Sciatic nerve (tissue), 2 donors: ENCODE results near the gene PCSK6. TPM values are rescaled to one million over a fixed set of nuclear protein-coding genes. Genes with fewer than 3 reads are reported as not detected.
A peak's percentile ranks its signal among the peaks of the same experiment; 100 is the strongest.
"Not testable (repeated sequence)": the region's sequence is repeated elsewhere in the genome, so short reads cannot be mapped to it uniquely, and the experiment has no call there.

Experiments
- ATAC-seq: fragments of 200-7000 bp; cut with Tn5 transposase; one replicate; pipeline ENCODE4 v1.9.1; 2020; ENCODE audit warnings: mild to moderate bottlenecking, moderate library complexity
- DNase-seq: peaks from one replicate; pipeline ENCODE4 v3.0.0-alpha.2; 2020; ENCODE audit warnings: low spot score
- intact Hi-C: fragments of 100-400 bp; cut with DNase I; formaldehyde crosslinking; loops from one replicate; pipeline ENCODE4 v1.14.2; 2022
- total RNA-seq: library from RNA; stranded (reverse); fragmentation: NEBNext Ultra II Directional; extraction: Animal tissue kit (Norgen Biotek cat#: 25700); gene quantifications from one replicate; pipeline ENCODE4 v1.2.1, GENCODE V29; 2021
- donor health status: DM: no; HTN: no; CAD: no.
- donor health status: DM: no; HTN: no; CAD: no.

Gene PCSK6
- total RNA-seq, 1 donor from 2014 or later = 13.9 TPM

GRCh38 chr15:101295607-101296161 lies 193.8 kb downstream of the PCSK6 start:
- intact Hi-C loops = loop anchor here (5.0 kb wide), 1 partner anchor 347 kb away; no protein-coding TSS in a partner anchor
- DNase-seq = peak; percentile 43
- peak; percentile 51 for ATAC-seq

- DNase-seq (peak; percentile 99), ATAC-seq (peak; percentile 96)
- intact Hi-C loops = loop anchor here (5.0 kb wide), 2 partner anchors 347 to 953 kb away; partner anchors contain the start of gene ADAMTS17
Measured at GRCh38 chr15:101294731-101295606, 194.5 kb downstream of the PCSK6 start, which contains the start of gene SNRPA1. SNRPA1 (minus strand) TSS chr15:101295248; CDS start chr15:101295178, 70 bp downstream.

- no peak for ATAC-seq
- intact Hi-C loops = loop anchor here (5.0 kb wide), 1 partner anchor 951 kb away; the partner anchor contains the start of gene ADAMTS17
- no peak for DNase-seq
Measured at GRCh38 chr15:101293122-101293521, 196.4 kb downstream of the PCSK6 start.

- peak; percentile 28 for ATAC-seq
- intact Hi-C loops = no loop called here
- peak; percentile 14 for DNase-seq
Measured at GRCh38 chr15:101288905-101289513, 200.5 kb downstream of the PCSK6 start.

- ATAC-seq, intact Hi-C loops, DNase-seq: not testable (repeated sequence)
Measured at GRCh38 chr15:101287342-101287741, 202.2 kb downstream of the PCSK6 start.

GRCh38 chr15:101286471-101287114 lies 202.9 kb downstream of the PCSK6 start:
- no peak for ATAC-seq
- intact Hi-C loops = no loop called here
- DNase-seq = no peak

GRCh38 chr15:101283931-101284330 lies 205.6 kb downstream of the PCSK6 start:
- DNase-seq = no peak
- no peak for ATAC-seq
- intact Hi-C loops = no loop called here

- intact Hi-C loops = no loop called here
- ATAC-seq = no peak
- no peak for DNase-seq
Measured at GRCh38 chr15:101280007-101280406, 209.5 kb downstream of the PCSK6 start.

GRCh38 chr15:101277943-101278564 lies 211.5 kb downstream of the PCSK6 start:
- no peak for ATAC-seq
- intact Hi-C loops = no loop called here
- no peak for DNase-seq

GRCh38 chr15:101277038-101277822 lies 212.3 kb downstream of the PCSK6 start, which contains the start of gene SELENOS:
SELENOS (minus strand) TSS chr15:101277485; CDS start chr15:101277417, 68 bp downstream.
- ATAC-seq (peak; percentile 98), DNase-seq (peak; percentile 96)
- intact Hi-C loops = no loop called here

GRCh38 chr15:101276501-101277037 lies 212.9 kb downstream of the PCSK6 start:
- intact Hi-C loops = no loop called here
- no peak for ATAC-seq
- DNase-seq = no peak

- ATAC-seq = no peak
- intact Hi-C loops = no loop called here
- no peak for DNase-seq
Measured at GRCh38 chr15:101275018-101275417, 214.5 kb downstream of the PCSK6 start.

GRCh38 chr15:101273534-101273933 lies 216.0 kb downstream of the PCSK6 start:
- intact Hi-C loops = no loop called here
- no peak for ATAC-seq
- no peak for DNase-seq

- no peak for ATAC-seq
- intact Hi-C loops = no loop called here
- peak; percentile 19 for DNase-seq
Measured at GRCh38 chr15:101272584-101272983, 216.9 kb downstream of the PCSK6 start.

GRCh38 chr15:101269479-101270223 lies 219.9 kb downstream of the PCSK6 start:
- intact Hi-C loops = no loop called here
- ATAC-seq = no peak
- DNase-seq = peak; percentile 51

- DNase-seq (peak; percentile 72), ATAC-seq (peak; percentile 87)
- intact Hi-C loops = no loop called here
Measured at GRCh38 chr15:101267320-101268104, 222.0 kb downstream of the PCSK6 start.
